H9 (cell line): ENCODE data around the gene CDKN2AIPNL. TPM values are rescaled to one million over a fixed set of nuclear protein-coding genes. Genes with fewer than 3 reads are reported as not detected.

ENCODE experiments used
- DNase-seq: peaks from one replicate; pipeline ENCODE4 v3.0.0-alpha.2; 2017
- H2AFZ ChIP-seq: one replicate; pipeline ENCODE4 v1.6.1; 2013; ENCODE audit warnings: mild to moderate bottlenecking, low read length, control low read depth, moderate library complexity
- H2AK5ac ChIP-seq: 2 replicates; pipeline ENCODE4 v1.6.1; 2013; ENCODE audit warnings: low read length, control low read depth, mixed read lengths; ENCODE audit not compliant: insufficient read length
- H2BK120ac ChIP-seq: one replicate; pipeline ENCODE4 v1.6.1; 2013; ENCODE audit warnings: low read depth, mild to moderate bottlenecking, low read length, control low read depth, inconsistent platforms; ENCODE audit not compliant: poor library complexity, severe bottlenecking
- H2BK12ac ChIP-seq: 2 replicates; pipeline ENCODE4 v1.6.1; 2013; ENCODE audit warnings: low read length, control low read depth, mixed read lengths, low read depth; ENCODE audit not compliant: insufficient read length
- H2BK15ac ChIP-seq: 2 replicates; pipeline ENCODE4 v1.6.1; 2013; ENCODE audit warnings: low read depth, low read length, control low read depth
- H2BK20ac ChIP-seq: one replicate; pipeline ENCODE4 v1.6.1; 2013; ENCODE audit warnings: low read depth, mild to moderate bottlenecking, low read length, control low read depth, inconsistent platforms; ENCODE audit not compliant: poor library complexity, severe bottlenecking
- H2BK5ac ChIP-seq: 2 replicates; pipeline ENCODE4 v1.6.1; 2013; ENCODE audit warnings: low read length, control low read depth, mixed read lengths; ENCODE audit not compliant: insufficient read length
- H3K14ac ChIP-seq: 2 replicates; pipeline ENCODE4 v1.6.1; 2013; ENCODE audit warnings: low read length, control low read depth; ENCODE audit not compliant: insufficient read depth
- H3K18ac ChIP-seq: 2 replicates; pipeline ENCODE4 v1.6.1; 2013; ENCODE audit warnings: low read depth, mild to moderate bottlenecking, mixed read lengths, low read length, control low read depth; ENCODE audit not compliant: insufficient read length
- H3K23ac ChIP-seq: 2 replicates; pipeline ENCODE4 v1.6.1; 2013; ENCODE audit warnings: low read length, control low read depth, mixed read lengths, low read depth; ENCODE audit not compliant: insufficient read length
- H3K23me2 ChIP-seq: 2 replicates; pipeline ENCODE4 v1.6.1; 2013; ENCODE audit warnings: low read depth, mild to moderate bottlenecking, mixed read lengths, low read length, control low read depth; ENCODE audit not compliant: insufficient read length, poor library complexity, severe bottlenecking
- H3K27ac ChIP-seq: 2 replicates; pipeline ENCODE4 v1.5.1; 2013; ENCODE audit warnings: low read length, control low read depth, mixed read lengths, low read depth; ENCODE audit not compliant: insufficient read length
- H3K27me3 ChIP-seq: 2 replicates; pipeline ENCODE4 v1.6.1; 2013; ENCODE audit warnings: low read length, control low read depth, inconsistent platforms; ENCODE audit not compliant: insufficient read depth
- H3K4ac ChIP-seq: 2 replicates; pipeline ENCODE4 v1.6.1; 2013; ENCODE audit warnings: low read depth, mild to moderate bottlenecking, control low read depth, inconsistent platforms, low read length, moderate library complexity
- H3K4me1 ChIP-seq: 2 replicates; pipeline ENCODE4 v1.6.1; 2013; ENCODE audit warnings: low read length, control low read depth, inconsistent platforms; ENCODE audit not compliant: insufficient read depth
- H3K4me2 ChIP-seq: 2 replicates; pipeline ENCODE4 v1.6.1; 2013; ENCODE audit warnings: low read length, control low read depth, mixed read lengths; ENCODE audit not compliant: insufficient read length, insufficient read depth
- H3K56ac ChIP-seq: 2 replicates; pipeline ENCODE4 v1.6.1; 2013; ENCODE audit warnings: low read depth, mild to moderate bottlenecking, mixed read lengths, low read length, control low read depth; ENCODE audit not compliant: insufficient read length
- H3K79me1 ChIP-seq: 2 replicates; pipeline ENCODE4 v1.6.1; 2013; ENCODE audit warnings: low read depth, mild to moderate bottlenecking, moderate library complexity, low read length, control low read depth, inconsistent platforms; ENCODE audit not compliant: insufficient read depth, poor library complexity, severe bottlenecking
- H3K79me2 ChIP-seq: 2 replicates; pipeline ENCODE4 v1.6.1; 2013; ENCODE audit warnings: low read length, control low read depth, inconsistent platforms; ENCODE audit not compliant: insufficient read depth
- H3K9ac ChIP-seq: 2 replicates; pipeline ENCODE4 v1.6.1; 2013; ENCODE audit warnings: low read length, control low read depth, mixed read lengths; ENCODE audit not compliant: insufficient read length; ENCODE audit errors: extremely low read depth
- H3K9me3 ChIP-seq: one replicate; pipeline ENCODE4 v1.6.1; 2013; ENCODE audit warnings: low read depth, low read length, inconsistent platforms; ENCODE audit not compliant: control insufficient read depth
- H3T11ph ChIP-seq: one replicate; pipeline ENCODE4 v1.6.1; 2013; ENCODE audit warnings: mild to moderate bottlenecking, low read length, control low read depth, inconsistent platforms
- H4K20me1 ChIP-seq: one replicate; pipeline ENCODE4 v1.6.1; 2013; ENCODE audit not compliant: control insufficient read depth, insufficient read length, insufficient read depth
- H4K5ac ChIP-seq: 2 replicates; pipeline ENCODE4 v1.6.1; 2013; ENCODE audit warnings: low read depth, mild to moderate bottlenecking, mixed read lengths, low read length, control low read depth; ENCODE audit not compliant: insufficient read length
- H4K8ac ChIP-seq: replicated peaks from 2 replicates; pipeline ENCODE4 v1.6.1; 2013; ENCODE audit warnings: low read length, control low read depth, mixed read lengths, low read depth; ENCODE audit not compliant: insufficient read length
- H4K91ac ChIP-seq: 2 replicates; pipeline ENCODE4 v1.6.1; 2013; ENCODE audit warnings: low read depth, mild to moderate bottlenecking, moderate library complexity, mixed read lengths, low read length, control low read depth; ENCODE audit not compliant: insufficient read length
- H3K27ac Mint-ChIP-seq, 3 experiments: 2 replicates in 2 of 3; 3 replicates in 1 of 3; pipeline ENCODE4 v1.8.0; 2020 to 2021; ENCODE audit warnings: mixed read lengths in 3 of 3, mild to moderate bottlenecking in 1 of 3, moderate library complexity in 1 of 3
- H3K27me3 Mint-ChIP-seq: 2 replicates; pipeline ENCODE4 v1.8.0; 2021; ENCODE audit warnings: low read depth, mild to moderate bottlenecking, moderate library complexity, mixed read lengths
- H3K36me3 Mint-ChIP-seq, 3 experiments: 2 replicates in 2 of 3; 3 replicates in 1 of 3; pipeline ENCODE4 v1.8.0; 2020 to 2021; ENCODE audit warnings: low read depth in 3 of 3, mixed read lengths in 3 of 3; ENCODE audit not compliant: insufficient read depth in 1 of 3
- H3K4me1 Mint-ChIP-seq, 2 experiments: 2 replicates each; pipeline ENCODE4 v1.8.0; 2020; ENCODE audit warnings: mixed read lengths in 2 of 2
- H3K4me3 Mint-ChIP-seq, 2 experiments: 2 replicates in 1 of 2; 3 replicates in 1 of 2; pipeline ENCODE4 v1.8.0; 2020 to 2021; ENCODE audit warnings: mild to moderate bottlenecking in 2 of 2, mixed read lengths in 2 of 2, moderate library complexity in 1 of 2
- H3K9me3 Mint-ChIP-seq, 2 experiments: 2 replicates in 1 of 2; 3 replicates in 1 of 2; pipeline ENCODE4 v1.8.0; 2020; ENCODE audit warnings: mild to moderate bottlenecking in 2 of 2, mixed read lengths in 2 of 2, moderate library complexity in 1 of 2
- WGBS: extraction: QIAGEN DNeasy Blood & Tissue Kit; methylation state at CpG from one replicate; pipeline ENCODE4 v1.1.7; 2013; ENCODE audit warnings: missing lambda C conversion rate, low lambda C conversion rate, mixed read lengths; ENCODE audit not compliant: insufficient read length; ENCODE audit errors: extremely low coverage; 5-methylcytosine and 5-hydroxymethylcytosine counted together
- total RNA-seq: library from RNA; stranded (reverse); gene quantifications from 2 replicates; pipeline ENCODE4 v1.2.1, GENCODE V29; 2021
- TF ChIP-seq, protein P1 (sequence below): fragments of 200-600 bp; sonication (generic); conservative IDR thresholded peaks from 3 replicates; pipeline ENCODE4 v1.8.0; 2021; ENCODE audit warnings: antibody characterized with exemption, mild to moderate bottlenecking

The CDKN2AIPNL gene
- total RNA-seq, 1 experiment from 2014 or later, result 60.0 TPM

DNA sequence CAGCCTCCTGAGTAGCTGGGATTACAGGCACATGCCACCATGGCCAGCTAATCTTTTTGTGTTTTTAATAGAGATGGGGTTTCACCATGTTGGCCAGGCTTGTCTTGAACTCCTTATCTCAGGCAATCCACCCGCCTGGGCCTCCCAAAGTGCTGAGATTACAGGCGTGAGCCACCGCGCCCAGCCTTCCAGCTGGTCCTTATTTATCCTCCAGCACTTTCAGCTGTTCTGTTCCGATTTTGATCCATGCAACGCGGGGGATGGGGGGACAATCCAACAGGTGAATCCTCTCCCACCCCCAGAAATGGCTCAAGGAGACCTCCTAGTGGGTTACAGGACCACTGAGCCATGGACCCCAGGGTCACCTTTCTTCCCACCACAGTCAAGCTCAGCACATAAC lies 14.7 kb upstream of the CDKN2AIPNL start:
- no peak overlapping the region for H2AFZ ChIP-seq
- H3K79me2 ChIP-seq, result no peaks in the 10 kb centered on the region; the same call in 1 of the 2 replicates
- H3K4me2 ChIP-seq, result no peak overlapping the region
- H4K5ac ChIP-seq, result no peak overlapping the region
- H3T11ph ChIP-seq, result no peak overlapping the region
- peak overlapping the region; percentile 33; the same call in 1 of the 2 replicates for H3K14ac ChIP-seq
- peak overlapping the region; percentile 46 for H3K18ac ChIP-seq
- no peak overlapping the region for H3K4ac ChIP-seq
- H3K27me3 Mint-ChIP-seq, result no peaks in the 10 kb centered on the region
- no peak overlapping the region for H2BK15ac ChIP-seq
- no peak overlapping the region for H3K27ac ChIP-seq
- H4K8ac ChIP-seq, result no peak overlapping the region
- no peak overlapping the region for H4K91ac ChIP-seq
- no CpG with 5 or more reads among the region's 7 CpGs for WGBS
- H3K4me1 Mint-ChIP-seq, result peaks cover 34 to 39% of the 10 kb centered on the region in 2 experiments
- H2BK5ac ChIP-seq, result no peak overlapping the region
- no peak overlapping the region for H2BK120ac ChIP-seq
- no peaks in the 10 kb centered on the region for H3K9me3 ChIP-seq
- no peaks in the 10 kb centered on the region for H3K36me3 Mint-ChIP-seq
- no peaks in the 10 kb centered on the region for H3K79me1 ChIP-seq
- H2AK5ac ChIP-seq, result no peak overlapping the region
- no peak overlapping the region for H3K56ac ChIP-seq
- no peaks in the 10 kb centered on the region for H3K27me3 ChIP-seq
- H3K9me3 Mint-ChIP-seq, result peaks cover 2% of the 10 kb centered on the region in 2 experiments; a peak in 2 of 5 replicates
- no peak overlapping the region for H3K4me3 Mint-ChIP-seq
- H2BK20ac ChIP-seq, result no peak overlapping the region
- H3K4me1 ChIP-seq, result peaks cover 4% of the 10 kb centered on the region; the same call in 1 of the 2 replicates
- no peak overlapping the region for H3K9ac ChIP-seq
- TF ChIP-seq, protein P1, sequence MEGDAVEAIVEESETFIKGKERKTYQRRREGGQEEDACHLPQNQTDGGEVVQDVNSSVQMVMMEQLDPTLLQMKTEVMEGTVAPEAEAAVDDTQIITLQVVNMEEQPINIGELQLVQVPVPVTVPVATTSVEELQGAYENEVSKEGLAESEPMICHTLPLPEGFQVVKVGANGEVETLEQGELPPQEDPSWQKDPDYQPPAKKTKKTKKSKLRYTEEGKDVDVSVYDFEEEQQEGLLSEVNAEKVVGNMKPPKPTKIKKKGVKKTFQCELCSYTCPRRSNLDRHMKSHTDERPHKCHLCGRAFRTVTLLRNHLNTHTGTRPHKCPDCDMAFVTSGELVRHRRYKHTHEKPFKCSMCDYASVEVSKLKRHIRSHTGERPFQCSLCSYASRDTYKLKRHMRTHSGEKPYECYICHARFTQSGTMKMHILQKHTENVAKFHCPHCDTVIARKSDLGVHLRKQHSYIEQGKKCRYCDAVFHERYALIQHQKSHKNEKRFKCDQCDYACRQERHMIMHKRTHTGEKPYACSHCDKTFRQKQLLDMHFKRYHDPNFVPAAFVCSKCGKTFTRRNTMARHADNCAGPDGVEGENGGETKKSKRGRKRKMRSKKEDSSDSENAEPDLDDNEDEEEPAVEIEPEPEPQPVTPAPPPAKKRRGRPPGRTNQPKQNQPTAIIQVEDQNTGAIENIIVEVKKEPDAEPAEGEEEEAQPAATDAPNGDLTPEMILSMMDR, result no peak
- no peak overlapping the region for H3K23ac ChIP-seq
- peak overlapping the region; percentile 41 for H2BK12ac ChIP-seq
- DNase-seq, result no peak
- peaks cover 6% of the 10 kb centered on the region for H3K23me2 ChIP-seq
- H4K20me1 ChIP-seq, result no peaks in the 10 kb centered on the region
- peak overlapping the region; percentile 28 to 67 (median 55); a peak in 2 of 7 replicates for H3K27ac Mint-ChIP-seq
